GM19468 (cell line): ENCODE data around the gene REV1.

ENCODE experiments used
- ATAC-seq: cut with Tn5 transposase; IDR thresholded peaks from one replicate; pipeline ENCODE4 v1.9.1; 2021; ENCODE audit warnings: mild to moderate bottlenecking, moderate library complexity, moderate number of reproducible peaks; ENCODE audit not compliant: unreplicated experiment; ENCODE audit errors: extremely low read depth

The REV1 gene

GRCh38 chr2:99410276-99410675 lies 79.5 kb downstream of the REV1 start:
- no peak for ATAC-seq

GRCh38 chr2:99406137-99406536 lies 83.7 kb downstream of the REV1 start:
- ATAC-seq = no peak

- ATAC-seq = no peak
Measured at GRCh38 chr2:99404797-99405669, 84.8 kb downstream of the REV1 start.

DNA sequence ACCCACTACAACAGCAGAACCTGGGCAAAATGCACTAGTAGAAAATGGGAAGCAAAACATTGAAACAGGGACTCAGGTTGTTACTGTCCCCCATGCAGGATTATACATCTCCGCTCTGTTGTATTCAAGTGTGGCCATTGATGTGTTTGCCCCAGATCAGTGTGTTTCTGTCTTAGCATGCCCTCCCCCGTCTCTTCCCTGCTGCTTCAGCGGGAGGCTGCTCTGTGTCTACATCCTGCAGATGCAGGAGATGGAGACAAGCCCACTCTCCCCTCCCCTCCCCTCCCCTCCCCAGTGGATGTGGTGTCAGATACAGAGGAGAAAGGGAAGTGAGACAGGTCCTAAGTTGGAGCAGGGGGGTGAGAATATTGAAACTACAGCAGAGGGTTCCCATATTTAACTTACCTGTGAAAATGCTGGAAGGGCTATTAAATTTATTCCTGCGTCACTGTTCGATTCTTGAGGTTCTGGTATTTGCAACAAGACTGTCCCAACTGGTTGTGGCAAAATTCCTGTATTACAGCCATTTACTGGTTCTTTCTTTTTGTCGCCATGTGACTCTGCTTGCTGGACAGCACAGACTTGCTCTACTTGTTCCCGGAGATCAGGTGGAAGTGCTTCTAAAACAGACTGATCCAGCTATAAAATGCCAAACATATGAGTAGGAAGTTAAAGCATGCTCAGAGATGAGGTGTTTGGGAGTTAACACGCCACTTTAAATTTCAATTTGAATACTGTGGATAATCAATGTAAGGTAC lies 85.6 kb downstream of the REV1 start:
- no peak for ATAC-seq

DNA sequence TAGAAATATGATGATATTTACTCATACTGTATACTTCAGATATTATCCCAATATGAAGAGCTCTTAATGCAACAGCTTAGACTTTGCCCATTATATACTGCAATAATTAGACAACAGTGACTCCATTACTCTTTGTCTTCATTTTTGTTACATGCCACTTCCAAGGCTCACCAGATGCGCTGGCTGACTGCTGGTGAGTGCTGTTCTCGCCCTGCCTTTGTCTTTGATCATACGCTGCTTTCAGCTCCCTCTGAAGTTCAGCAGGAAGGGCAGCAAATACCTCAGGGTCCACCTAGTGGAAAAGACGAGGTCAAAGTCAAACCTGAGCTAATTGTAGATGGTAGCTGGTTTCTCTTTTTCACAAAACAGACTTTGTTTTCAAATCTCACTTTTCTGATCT lies 86.3 kb downstream of the REV1 start:
- no peak for ATAC-seq

DNA sequence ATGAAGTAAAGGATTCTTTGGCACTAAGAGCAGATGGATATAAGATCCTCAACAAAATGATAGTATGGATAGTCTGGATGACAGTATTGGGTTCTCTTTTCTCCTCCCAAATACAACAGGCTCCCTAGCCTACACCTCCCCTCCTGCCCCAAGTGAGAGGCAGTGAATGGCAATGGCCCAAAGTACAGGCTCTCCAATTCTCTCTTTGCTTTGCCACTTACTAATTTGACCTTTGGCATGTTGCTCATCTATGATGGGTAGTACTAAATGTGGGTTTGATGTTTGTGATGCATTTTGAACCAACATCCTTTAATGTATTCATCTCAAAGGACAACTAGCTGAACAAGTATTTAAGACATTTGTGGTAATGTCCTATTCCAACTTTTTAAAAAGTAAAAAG lies 86.7 kb downstream of the REV1 start:
- ATAC-seq = no peak

- ATAC-seq = no peak
Measured at GRCh38 chr2:99401841-99402240, 88.0 kb downstream of the REV1 start.

DNA sequence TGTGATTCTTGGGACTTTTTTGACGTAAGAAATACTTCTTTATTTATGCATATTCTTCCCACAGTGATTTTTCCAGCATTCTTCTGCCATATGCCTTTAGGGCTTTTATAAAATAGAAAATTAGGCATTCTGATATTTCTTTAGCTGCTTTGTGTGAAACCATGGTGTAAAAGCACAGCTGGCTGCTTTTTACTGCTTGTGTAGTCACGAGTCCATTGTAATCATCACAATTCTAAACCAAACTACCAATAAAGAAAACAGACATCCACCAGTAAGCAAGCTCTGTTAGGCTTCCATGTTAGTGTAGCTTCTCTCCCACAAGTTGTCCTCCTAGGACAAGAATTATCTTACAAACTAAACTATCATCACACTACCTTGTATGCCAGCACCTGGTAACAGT lies 90.0 kb downstream of the REV1 start:
- no peak for ATAC-seq

GRCh38 chr2:99399063-99399462 lies 90.8 kb downstream of the REV1 start:
- no peak for ATAC-seq

DNA sequence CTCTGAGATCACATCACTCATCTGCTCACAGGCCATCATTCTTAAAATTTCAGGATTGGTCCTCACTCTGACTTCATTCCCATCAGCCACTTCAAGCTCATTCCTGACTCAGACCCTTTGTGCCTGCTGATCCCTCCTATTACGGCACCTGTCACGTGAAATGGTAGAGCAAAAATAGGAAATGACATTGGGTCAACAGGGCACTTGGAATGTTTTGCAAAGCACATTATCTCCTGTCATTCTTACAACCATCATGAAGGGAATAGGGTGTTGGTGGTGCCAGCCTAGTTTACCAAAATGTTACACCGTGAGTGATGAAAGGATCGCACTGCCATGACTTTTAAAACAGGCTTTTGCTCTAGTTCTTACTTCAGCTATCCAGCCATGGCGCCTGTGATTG lies 91.5 kb downstream of the REV1 start:
- no peak for ATAC-seq

GRCh38 chr2:99397266-99397920 lies 92.4 kb downstream of the REV1 start:
- ATAC-seq = no peak

- no peak for ATAC-seq
Measured at GRCh38 chr2:99395589-99396130, 94.2 kb downstream of the REV1 start.

GRCh38 chr2:99389946-99390345 lies 99.9 kb downstream of the REV1 start:
- no peak for ATAC-seq

DNA sequence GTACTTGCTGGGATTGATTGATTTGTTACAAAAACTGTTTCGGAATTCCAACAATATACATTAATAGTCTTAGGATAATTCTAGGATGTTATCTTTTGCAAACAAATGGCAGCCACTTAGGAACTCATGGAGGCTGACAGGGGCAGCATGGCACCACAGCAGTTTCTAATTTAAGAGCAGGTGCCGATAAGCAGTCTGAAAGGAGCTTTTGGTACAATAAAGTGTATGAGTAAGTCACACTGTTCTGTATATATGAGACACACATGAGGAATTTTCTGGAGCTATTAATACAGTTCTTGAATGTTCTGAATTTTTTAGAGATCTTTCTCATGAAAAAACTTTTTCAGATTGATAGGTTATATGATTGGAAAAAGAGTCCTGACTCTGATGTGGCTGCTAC lies 100.4 kb downstream of the REV1 start:
- no peak for ATAC-seq

DNA sequence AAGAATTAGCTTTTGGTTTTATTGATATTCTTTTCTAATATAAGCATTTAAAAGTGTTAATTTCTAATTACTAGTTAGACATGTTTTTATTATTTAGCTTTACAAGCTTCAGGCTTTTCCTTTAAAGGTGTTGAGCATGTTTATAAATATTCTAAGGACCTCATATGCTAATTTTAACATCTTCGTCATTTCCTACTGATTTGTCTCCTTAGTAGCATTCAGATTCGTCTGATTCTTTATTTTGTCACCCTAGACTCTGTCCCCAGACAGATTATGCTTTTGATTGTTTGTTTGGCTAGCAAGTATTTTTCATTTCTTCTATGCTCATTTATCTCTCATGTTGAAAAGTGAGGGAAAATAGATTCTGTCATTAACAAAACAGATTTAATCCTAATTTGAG lies 100.9 kb downstream of the REV1 start:
- ATAC-seq = no peak

GRCh38 chr2:99386011-99386410 lies 103.8 kb downstream of the REV1 start:
- no peak for ATAC-seq

- no peak for ATAC-seq
Measured at GRCh38 chr2:99382143-99382542, 107.7 kb downstream of the REV1 start.

DNA sequence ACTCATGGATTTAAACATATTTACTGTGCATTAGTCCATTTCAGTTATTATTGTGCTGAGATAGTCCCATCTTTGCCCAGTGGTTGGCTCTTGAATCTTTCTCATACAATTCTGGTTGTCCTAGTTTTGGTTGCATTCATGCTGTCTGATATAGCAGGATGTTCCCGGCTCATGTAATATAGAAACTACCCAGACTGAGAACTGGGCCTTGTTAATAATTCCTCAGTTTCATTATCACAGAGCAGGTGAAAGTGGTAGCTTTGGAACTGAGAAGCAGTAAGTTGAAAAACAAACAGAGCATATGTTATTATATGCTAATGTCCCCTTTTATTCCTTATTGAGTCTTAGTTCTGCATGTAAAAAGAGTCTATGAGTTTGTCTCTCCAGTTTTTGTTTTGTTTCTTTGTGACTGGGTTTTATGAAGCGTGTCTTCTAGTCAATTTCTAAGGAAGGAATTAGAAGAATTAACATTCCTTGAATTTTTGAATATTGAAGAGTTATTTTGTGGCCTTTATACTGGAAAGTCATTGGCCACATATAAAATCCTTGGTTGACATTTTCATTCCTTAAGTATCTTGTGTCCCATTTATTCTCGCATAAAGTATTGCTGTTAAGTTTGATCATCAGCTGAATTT lies 109.3 kb downstream of the REV1 start:
- no peak for ATAC-seq

DNA sequence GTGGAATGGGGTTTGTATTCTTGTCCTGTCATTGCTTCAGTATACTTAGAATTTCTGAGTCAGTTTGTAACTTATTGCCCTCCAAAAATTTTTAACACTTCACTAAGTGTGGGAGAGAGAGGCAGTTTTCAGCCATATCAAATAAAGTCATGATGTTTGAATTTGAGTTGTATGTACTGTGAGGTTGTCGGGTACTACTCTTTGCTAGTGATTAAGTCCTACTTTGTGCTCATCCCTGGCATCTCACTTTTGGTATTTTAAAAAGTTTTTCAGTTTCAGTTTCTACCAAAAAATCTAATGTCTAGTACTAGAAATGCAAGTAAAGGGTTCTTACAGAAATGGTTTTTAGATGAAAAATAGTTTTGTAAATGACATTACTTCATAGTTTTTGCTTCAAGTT lies 111.9 kb downstream of the REV1 start:
- ATAC-seq = no peak

DNA sequence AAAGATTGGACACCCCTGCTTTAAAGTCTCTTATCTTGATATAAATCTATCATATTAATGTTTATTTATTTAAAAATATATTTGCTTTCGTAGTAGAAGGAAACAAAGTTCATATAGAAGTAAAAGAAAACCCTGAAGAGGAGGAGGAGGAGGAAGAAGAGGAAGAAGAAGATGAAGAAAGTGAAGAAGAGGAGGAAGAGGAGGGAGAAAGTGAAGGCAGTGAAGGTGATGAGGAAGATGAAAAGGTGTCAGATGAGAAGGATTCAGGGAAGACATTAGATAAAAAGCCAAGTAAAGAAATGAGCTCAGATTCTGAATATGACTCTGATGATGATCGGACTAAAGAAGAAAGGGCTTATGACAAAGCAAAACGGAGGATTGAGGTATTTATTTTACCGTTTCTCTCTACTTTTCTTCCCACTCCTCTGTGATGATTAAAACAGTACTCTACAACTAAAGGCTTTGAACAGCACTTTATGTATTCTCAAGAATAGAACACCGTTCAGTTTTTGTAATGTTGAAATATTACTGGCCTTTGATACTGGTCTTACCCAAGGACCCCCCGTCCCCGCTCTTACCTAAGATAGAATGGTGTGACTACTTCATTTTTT lies 113.5 kb downstream of the REV1 start:
- no peak for ATAC-seq
